ENCODE measurements around the gene CD36.
"Not testable (repeated sequence)": the region's sequence is repeated elsewhere in the genome, so short reads cannot be mapped to it uniquely, and the experiment has no call there.

CD36 gene

DNA sequence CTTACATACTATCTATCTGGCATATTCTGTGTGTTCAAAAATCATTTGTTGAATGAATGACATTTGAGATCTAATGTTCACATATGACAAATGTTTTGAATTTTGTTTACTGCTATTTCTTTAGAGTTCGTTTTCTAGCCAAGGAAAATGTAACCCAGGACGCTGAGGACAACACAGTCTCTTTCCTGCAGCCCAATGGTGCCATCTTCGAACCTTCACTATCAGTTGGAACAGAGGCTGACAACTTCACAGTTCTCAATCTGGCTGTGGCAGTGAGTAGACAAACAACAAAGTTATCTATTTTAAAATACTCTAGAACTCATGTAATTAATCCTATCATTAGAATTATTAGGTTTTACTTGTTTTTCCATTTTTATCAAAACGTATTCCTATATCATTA lies 22.5 kb downstream of the CD36 start:
- no peaks in the 10 kb centered on the region for H3K36me3 ChIP-seq (ENCODE audit: control insufficient read depth, insufficient read depth, low read length)
- no peaks in the 10 kb centered on the region for H3K27me3 ChIP-seq (replicated peaks; ENCODE audit: control insufficient read depth, insufficient read depth, low read length)
- H3K4me3 ChIP-seq (replicated peaks; ENCODE audit: low read depth, low read length): no peak overlapping the region
- no peak for DNase-seq (ENCODE audit: extremely low read depth, insufficient read length)
- TF ChIP-seq, protein P1, sequence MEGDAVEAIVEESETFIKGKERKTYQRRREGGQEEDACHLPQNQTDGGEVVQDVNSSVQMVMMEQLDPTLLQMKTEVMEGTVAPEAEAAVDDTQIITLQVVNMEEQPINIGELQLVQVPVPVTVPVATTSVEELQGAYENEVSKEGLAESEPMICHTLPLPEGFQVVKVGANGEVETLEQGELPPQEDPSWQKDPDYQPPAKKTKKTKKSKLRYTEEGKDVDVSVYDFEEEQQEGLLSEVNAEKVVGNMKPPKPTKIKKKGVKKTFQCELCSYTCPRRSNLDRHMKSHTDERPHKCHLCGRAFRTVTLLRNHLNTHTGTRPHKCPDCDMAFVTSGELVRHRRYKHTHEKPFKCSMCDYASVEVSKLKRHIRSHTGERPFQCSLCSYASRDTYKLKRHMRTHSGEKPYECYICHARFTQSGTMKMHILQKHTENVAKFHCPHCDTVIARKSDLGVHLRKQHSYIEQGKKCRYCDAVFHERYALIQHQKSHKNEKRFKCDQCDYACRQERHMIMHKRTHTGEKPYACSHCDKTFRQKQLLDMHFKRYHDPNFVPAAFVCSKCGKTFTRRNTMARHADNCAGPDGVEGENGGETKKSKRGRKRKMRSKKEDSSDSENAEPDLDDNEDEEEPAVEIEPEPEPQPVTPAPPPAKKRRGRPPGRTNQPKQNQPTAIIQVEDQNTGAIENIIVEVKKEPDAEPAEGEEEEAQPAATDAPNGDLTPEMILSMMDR (IDR thresholded peaks at IDR 0.05; ENCODE audit: insufficient read depth, low read length, poor library complexity, severe bottlenecking): no peak

DNA sequence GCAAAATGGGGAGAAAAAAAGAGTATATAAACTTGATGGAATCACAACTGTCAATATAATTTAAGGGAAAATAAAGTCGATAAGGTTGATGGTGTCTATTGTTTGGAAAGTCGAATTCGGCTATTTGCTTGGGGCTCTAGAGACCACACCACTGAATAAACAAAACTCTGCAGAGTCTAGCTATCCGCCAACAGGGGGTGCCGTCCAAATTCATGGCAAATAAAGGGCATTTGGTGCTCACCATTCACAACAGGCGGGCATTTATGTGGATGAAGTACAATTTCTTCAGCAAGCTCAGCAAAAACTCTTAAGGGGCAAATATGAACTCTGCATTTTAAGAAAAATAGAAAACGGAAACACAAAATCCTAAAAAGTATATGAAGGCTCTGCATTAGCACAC lies 23.3 kb downstream of the CD36 start:
- H3K27me3 ChIP-seq (replicated peaks; ENCODE audit: control insufficient read depth, insufficient read depth, low read length): no peaks in the 10 kb centered on the region
- no peak overlapping the region for H3K4me3 ChIP-seq (replicated peaks; ENCODE audit: low read depth, low read length)
- TF ChIP-seq, protein P1 (IDR thresholded peaks at IDR 0.05; ENCODE audit: insufficient read depth, low read length, poor library complexity, severe bottlenecking): peak; percentile 23
- no peak for DNase-seq (ENCODE audit: extremely low read depth, insufficient read length)
- H3K36me3 ChIP-seq (ENCODE audit: control insufficient read depth, insufficient read depth, low read length): no peaks in the 10 kb centered on the region

DNA sequence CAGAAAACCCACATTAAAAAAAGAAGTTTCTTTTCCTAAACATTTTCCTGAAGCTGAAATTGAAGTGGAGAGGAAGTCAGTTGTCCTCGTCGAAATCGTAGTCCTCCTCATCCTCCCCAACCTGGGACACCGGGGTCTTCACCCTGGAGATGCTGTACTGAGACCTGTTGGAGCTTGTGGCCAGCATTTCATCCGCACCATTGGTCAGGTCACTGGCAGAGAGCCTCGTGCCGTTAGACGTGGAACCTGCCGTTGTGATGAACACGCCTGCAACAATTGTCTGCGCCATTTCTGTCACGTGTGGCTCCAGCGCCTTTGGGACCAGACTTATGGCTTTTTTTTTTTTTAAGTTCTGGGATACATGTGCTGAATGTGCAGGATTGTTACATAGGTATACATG lies 23.8 kb downstream of the CD36 start:
- DNase-seq (ENCODE audit: extremely low read depth, insufficient read length): no peak
- H3K27me3 ChIP-seq (replicated peaks; ENCODE audit: control insufficient read depth, insufficient read depth, low read length): no peaks in the 10 kb centered on the region
- H3K4me3 ChIP-seq (replicated peaks; ENCODE audit: low read depth, low read length): no peak overlapping the region
- TF ChIP-seq, protein P1 (IDR thresholded peaks at IDR 0.05; ENCODE audit: insufficient read depth, low read length, poor library complexity, severe bottlenecking): no peak
- H3K36me3 ChIP-seq (ENCODE audit: control insufficient read depth, insufficient read depth, low read length): no peaks in the 10 kb centered on the region

- TF ChIP-seq, protein P1 (IDR thresholded peaks at IDR 0.05; ENCODE audit: insufficient read depth, low read length, poor library complexity, severe bottlenecking): no peak
- no peaks in the 10 kb centered on the region for H3K36me3 ChIP-seq (ENCODE audit: control insufficient read depth, insufficient read depth, low read length)
- no peak for DNase-seq (ENCODE audit: extremely low read depth, insufficient read length)
- H3K4me3 ChIP-seq (replicated peaks; ENCODE audit: low read depth, low read length): no peak overlapping the region
- H3K27me3 ChIP-seq (replicated peaks; ENCODE audit: control insufficient read depth, insufficient read depth, low read length): no peaks in the 10 kb centered on the region
These were observed 27.1 kb downstream of the CD36 start for GRCh38 chr7:80665526-80665925.

DNA sequence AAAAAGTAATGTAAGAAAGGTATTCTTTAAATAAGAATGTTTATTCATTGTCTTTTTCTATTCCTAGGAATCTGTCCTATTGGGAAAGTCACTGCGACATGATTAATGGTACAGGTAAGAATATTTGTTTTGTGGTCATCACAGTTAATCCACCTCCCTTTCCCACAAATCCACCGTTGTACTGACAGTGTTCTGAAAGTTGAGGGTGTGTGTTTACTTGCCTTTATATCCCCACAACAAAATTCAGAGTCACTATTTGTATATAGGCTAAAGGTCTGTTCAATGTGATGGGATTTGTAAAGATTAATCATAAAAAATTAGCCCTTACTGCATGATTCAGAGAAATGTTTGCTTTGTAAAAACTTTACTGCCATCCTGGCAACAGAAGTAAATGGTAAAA lies 27.9 kb downstream of the CD36 start:
- Histone ChIP-seq H3K36me3 (ENCODE audit: control insufficient read depth, insufficient read depth, low read length) (no peaks in the 10 kb centered on the region), H3K4me3 (replicated peaks; ENCODE audit: low read depth, low read length) (no peak overlapping the region), H3K27me3 (replicated peaks; ENCODE audit: control insufficient read depth, insufficient read depth, low read length) (no peaks in the 10 kb centered on the region)
- DNase-seq (ENCODE audit: extremely low read depth, insufficient read length): no peak
- TF ChIP-seq, protein P1 (IDR thresholded peaks at IDR 0.05; ENCODE audit: insufficient read depth, low read length, poor library complexity, severe bottlenecking): no peak

DNA sequence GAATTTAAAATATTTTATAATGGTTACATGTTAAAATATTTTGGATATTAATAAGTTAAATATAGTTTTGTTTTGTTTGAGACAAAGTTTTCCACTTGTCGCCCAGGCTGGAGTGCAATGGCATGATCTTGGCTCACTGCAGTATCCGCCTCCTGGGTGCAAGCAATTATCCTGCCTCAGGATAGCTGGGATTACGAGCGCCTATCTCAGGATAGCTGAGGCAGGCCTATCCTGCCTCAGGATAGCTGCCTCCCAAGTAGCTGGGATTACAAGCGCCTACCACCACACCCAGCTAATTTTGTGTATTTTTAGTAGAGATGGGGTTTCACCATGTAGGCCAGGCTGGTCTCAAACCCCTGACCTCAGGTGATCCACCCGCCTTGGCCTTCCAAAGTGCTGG lies 30.9 kb downstream of the CD36 start:
- not testable (repeated sequence) for H3K27me3 ChIP-seq (replicated peaks; ENCODE audit: control insufficient read depth, insufficient read depth, low read length); H3K36me3 ChIP-seq (ENCODE audit: control insufficient read depth, insufficient read depth, low read length); H3K4me3 ChIP-seq (replicated peaks; ENCODE audit: low read depth, low read length); DNase-seq (ENCODE audit: extremely low read depth, insufficient read length)
